ENCODE measurements around the gene IFNGR1.
"Not testable (repeated sequence)": the region's sequence is repeated elsewhere in the genome, so short reads cannot be mapped to it uniquely, and the experiment has no call there.

Gene IFNGR1

GRCh38 chr6:137261361-137261760 lies 42.2 kb upstream of the IFNGR1 start:
- TF ChIP-seq, protein P1, sequence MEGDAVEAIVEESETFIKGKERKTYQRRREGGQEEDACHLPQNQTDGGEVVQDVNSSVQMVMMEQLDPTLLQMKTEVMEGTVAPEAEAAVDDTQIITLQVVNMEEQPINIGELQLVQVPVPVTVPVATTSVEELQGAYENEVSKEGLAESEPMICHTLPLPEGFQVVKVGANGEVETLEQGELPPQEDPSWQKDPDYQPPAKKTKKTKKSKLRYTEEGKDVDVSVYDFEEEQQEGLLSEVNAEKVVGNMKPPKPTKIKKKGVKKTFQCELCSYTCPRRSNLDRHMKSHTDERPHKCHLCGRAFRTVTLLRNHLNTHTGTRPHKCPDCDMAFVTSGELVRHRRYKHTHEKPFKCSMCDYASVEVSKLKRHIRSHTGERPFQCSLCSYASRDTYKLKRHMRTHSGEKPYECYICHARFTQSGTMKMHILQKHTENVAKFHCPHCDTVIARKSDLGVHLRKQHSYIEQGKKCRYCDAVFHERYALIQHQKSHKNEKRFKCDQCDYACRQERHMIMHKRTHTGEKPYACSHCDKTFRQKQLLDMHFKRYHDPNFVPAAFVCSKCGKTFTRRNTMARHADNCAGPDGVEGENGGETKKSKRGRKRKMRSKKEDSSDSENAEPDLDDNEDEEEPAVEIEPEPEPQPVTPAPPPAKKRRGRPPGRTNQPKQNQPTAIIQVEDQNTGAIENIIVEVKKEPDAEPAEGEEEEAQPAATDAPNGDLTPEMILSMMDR (IDR thresholded peaks at IDR 0.05; ENCODE audit: low read depth, low read length, missing control alignments) = no peak
- no peak for DNase-seq (ENCODE audit: low read depth)
- no peak overlapping the region for H3K4me3 ChIP-seq (ENCODE audit: low read depth, low read length)

GRCh38 chr6:137260217-137260616 lies 41.0 kb upstream of the IFNGR1 start:
- H3K4me3 ChIP-seq (ENCODE audit: low read depth, low read length) = no peak overlapping the region
- TF ChIP-seq, protein P1 (IDR thresholded peaks at IDR 0.05; ENCODE audit: low read depth, low read length, missing control alignments) = no peak
- no peak for DNase-seq (ENCODE audit: low read depth)

DNA sequence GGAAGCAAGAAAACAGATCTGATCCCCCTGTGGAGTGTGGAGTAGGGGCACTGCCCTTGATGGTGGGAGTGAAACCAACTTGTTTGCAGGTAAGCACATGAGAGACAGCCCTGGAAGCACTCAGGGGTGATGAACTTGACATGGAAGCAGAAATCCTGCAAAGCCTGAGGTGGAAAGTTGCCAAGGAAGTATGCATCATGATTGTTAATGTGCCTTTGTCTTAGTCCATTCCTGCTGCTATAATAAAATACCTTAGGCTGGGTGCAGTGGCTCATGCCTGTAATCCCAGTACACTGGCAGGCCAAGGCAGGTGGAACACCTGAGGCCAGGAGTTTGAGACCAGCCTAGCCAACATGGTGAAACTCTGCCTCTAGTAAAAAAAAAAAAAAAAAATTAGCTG lies 40.2 kb upstream of the IFNGR1 start:
- TF ChIP-seq, protein P1 (IDR thresholded peaks at IDR 0.05; ENCODE audit: low read depth, low read length, missing control alignments) = no peak
- no peak overlapping the region for H3K4me3 ChIP-seq (ENCODE audit: low read depth, low read length)
- no peak for DNase-seq (ENCODE audit: low read depth)

GRCh38 chr6:137258170-137258569 lies 39.0 kb upstream of the IFNGR1 start:
- no peak overlapping the region for H3K4me3 ChIP-seq (ENCODE audit: low read depth, low read length)
- DNase-seq (ENCODE audit: low read depth) = no peak
- TF ChIP-seq, protein P1 (IDR thresholded peaks at IDR 0.05; ENCODE audit: low read depth, low read length, missing control alignments) = no peak

- DNase-seq (ENCODE audit: low read depth) = no peak
- TF ChIP-seq, protein P1 (IDR thresholded peaks at IDR 0.05; ENCODE audit: low read depth, low read length, missing control alignments) = no peak
- no peak overlapping the region for H3K4me3 ChIP-seq (ENCODE audit: low read depth, low read length)
These were observed 37.3 kb upstream of the IFNGR1 start for GRCh38 chr6:137256350-137257103.

DNA sequence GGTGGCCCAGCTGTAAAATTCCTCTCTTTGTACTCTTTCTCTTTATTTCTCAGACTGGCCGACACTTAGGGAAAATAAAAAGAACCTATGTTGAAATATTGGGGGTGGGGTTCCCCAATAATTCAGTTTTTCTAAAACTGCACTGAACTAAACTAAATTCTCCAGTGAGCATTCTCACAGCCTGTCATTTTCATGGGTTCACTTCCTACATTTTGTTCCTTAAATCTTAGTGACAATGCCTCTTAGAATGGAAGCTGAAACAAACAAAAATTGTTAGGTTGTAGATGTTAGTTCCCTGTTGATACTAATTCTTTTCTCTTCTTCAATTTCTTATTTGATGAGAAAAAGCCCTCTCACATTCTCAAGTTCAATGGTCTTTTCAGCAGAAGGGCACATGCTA lies 35.8 kb upstream of the IFNGR1 start:
- no peak overlapping the region for H3K4me3 ChIP-seq (ENCODE audit: low read depth, low read length)
- DNase-seq (ENCODE audit: low read depth) = no peak
- TF ChIP-seq, protein P1 (IDR thresholded peaks at IDR 0.05; ENCODE audit: low read depth, low read length, missing control alignments) = no peak

GRCh38 chr6:137254430-137254829 lies 35.2 kb upstream of the IFNGR1 start:
- not testable (repeated sequence) for DNase-seq (ENCODE audit: low read depth); H3K4me3 ChIP-seq (ENCODE audit: low read depth, low read length)
